Renal cortex interstitium (tissue), 11 donors: ENCODE data around the gene BRI3BP. TPM values are rescaled to one million over a fixed set of nuclear protein-coding genes. Genes with fewer than 3 reads are reported as not detected.
A peak's percentile ranks its signal among the peaks of the same experiment; 100 is the strongest.
"Not testable (repeated sequence)": the region's sequence is repeated elsewhere in the genome, so short reads cannot be mapped to it uniquely, and the experiment has no call there.

Source experiments
- DNase-seq, 11 donors: peaks; one replicate each; pipeline ENCODE4 v3.0.0-alpha.2; 2013; ENCODE audit warnings: low read depth in 9 of 11, low spot score in 4 of 11; ENCODE audit errors: extremely low read depth in 1 of 11
- polyA plus RNA-seq, 3 donors: library from polyadenylated mRNA; unstranded; fragments of 120-200 nt; gene quantifications; one replicate each; pipeline ENCODE4 v1.2.1, GENCODE V29; 2013; ENCODE audit not compliant: insufficient read length in 3 of 3

The BRI3BP gene
- polyA plus RNA-seq, 3 donors = 9.1 to 10.6 (median 10.3) TPM

- DNase-seq = no peak
These were observed 57.0 kb downstream of the BRI3BP start for GRCh38 chr12:125050446-125050845.

DNA sequence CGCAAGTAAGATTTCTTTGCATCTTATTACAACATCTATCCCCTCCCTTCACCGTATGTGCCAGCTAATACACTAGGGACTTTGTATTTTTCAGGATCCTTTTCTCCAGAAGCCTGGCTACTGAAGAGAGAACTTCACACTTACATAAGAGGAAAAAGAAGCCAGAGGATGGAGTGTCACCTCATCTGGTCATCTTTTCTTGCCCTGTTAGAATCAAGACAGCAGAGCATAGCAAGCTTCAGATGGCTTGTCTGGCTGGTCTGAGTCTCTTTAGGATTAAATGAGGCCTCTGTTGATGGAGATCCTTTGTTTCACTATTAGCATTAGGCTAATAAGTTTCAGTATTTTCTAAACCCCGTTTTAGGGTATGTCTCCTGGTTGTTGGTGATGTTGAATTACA, 57.4 kb downstream of the BRI3BP start:
- DNase-seq = no peak

DNA sequence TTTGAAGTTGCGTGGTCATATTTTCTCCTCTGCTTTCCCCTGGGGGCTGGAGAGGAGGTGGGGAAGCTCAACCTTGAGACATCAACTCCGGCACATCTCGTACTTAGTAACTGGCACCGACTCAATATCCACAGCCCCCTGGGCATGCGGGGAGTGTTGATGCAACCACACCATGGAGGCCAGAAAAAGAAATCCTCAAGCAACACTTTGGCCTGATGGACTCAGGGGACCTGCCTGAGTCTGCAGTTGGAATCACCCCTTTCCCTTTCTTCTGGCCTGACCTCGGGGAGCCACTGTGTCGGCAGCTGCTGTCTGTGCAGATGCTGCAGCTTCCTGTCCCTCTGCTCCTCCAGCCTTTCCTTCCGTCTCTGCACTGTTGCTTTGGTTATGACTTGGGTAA, 60.4 kb downstream of the BRI3BP start:
- no peak for DNase-seq

- no peak for DNase-seq
These were observed 62.1 kb downstream of the BRI3BP start for GRCh38 chr12:125055591-125055990.

DNA sequence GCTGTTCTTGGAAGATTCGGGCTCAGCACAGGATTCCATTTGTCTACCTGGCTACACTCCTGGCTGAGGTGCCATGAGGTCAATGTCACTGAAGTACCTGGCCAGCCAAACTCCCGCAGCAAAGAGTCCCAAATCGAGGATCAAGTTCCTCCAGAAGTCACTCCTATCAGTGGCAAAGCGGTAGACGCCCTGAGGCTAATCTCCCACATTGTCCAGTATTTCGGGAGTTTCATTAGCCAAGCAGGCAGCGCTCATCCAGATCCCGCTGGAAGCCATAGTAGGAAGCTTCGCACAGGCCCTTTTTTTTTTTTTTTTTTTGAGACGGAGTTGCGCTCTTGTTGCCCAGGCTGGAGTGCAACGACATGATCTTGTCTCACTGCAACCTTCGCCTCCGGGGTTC, 62.9 kb downstream of the BRI3BP start:
- no peak for DNase-seq

DNA sequence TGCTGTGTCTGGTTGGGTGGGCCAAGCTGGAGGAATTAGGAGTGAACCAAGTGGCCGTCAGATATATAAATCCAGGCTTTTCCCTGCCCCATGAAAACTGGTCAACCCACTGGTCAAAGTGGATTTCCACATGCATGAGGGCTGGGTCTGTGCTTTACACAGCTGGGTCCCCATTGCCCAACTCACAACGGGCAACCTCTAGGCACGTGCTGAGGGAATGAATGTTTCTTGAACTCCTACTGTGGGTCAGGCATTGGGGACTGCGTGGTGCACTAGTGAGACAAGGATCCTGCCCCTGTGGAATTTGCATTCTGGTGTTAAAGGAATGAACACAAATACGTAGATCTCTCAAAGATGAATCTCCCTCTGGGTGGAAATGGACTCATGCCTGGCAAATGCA, 64.3 kb downstream of the BRI3BP start:
- DNase-seq = no peak

- no peak for DNase-seq
These were observed 67.8 kb downstream of the BRI3BP start for GRCh38 chr12:125061229-125061628.

DNA sequence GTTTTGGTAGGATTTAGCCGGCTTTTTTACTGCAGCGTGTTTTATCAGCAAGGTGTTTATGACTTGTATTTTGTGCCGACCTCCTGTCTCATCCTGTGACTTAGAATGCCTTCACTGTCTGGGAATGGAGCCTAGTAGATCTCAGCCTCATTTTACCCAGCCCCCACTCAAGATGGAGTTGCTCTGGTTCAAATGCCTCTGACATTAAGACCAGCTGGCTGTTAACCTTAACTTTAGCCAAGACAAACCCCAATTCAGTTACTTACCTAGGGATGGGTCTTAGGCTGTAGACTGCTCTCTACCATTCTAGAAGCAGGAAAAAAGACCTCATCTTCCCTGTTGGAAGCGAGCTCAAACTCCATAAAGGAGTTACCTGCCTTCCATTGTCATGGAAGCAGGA, 70.1 kb downstream of the BRI3BP start:
- not testable (repeated sequence) for DNase-seq

DNA sequence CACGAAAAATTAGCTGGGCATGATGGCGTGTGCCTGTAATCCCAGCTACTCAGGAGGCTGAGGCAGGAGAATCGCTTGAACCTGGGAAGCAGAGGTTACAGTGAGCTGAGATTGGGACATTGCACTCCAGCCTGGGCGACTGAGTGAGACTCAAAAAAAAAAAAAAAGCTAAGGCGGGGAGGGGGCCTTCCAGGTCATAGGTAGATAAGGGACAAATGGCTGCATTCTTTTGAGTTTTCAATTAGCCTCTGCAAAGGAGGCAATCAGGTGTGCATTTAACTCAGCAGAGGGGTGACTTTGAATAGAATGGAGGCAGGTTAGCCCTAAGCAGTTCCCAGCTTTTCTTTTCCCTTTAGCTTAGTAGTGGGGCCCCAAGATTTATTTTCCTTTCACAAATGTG, 71.0 kb downstream of the BRI3BP start:
- no peak for DNase-seq

DNA sequence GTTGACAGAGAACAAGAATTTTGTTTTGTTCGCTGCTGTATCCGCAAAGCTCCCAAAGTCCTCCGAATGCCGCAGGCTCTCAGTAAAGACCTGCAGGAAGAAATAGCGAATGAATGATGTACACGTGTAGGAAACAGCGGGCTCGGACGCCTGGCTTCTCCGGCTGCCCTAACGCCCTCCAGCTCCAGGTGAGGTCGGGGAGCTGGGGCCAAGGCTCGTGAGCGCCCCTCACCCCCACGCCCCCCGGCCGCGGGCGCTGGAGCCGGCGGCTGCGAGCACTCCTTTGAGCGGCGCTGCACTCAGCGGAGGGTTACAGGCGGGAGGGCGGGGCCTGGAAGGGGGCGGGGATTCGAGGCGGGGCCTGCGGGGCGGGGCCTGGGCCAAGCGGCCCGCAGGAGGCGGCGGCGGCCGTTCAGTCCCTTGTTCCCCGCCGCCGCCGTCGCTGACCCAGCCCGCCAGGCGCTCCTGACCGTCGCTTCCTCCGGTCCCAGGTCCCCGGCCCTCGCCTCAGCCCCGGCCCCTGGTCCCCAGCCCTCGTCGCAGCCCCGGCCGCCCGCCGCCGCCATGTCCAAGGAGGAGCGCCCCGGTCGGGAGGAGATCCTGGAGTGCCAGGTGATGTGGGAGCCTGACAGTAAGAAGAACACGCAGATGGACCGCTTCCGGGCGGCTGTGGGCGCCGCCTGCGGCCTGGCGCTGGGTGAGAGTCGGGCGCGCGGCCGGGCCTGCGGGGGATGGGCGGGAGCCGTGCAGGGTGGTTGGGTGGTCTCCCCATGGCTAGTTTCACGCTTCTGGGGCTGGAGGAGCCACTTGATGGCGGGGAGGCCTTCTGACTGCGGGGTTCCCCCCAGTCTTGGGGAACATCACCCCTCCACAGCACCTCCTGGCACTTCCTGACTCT, 71.8 kb downstream of the BRI3BP start, which contains the start of gene AACS:
TSS of gene AACS (plus strand) at position 415 of the 898 bp plus-strand sequence. CDS start at position 565, 150 bp downstream.
- peak; percentile 44 to 76 (median 66) for DNase-seq

GRCh38 chr12:125065919-125066570, 72.6 kb downstream of the BRI3BP start:
- no peak for DNase-seq

DNA sequence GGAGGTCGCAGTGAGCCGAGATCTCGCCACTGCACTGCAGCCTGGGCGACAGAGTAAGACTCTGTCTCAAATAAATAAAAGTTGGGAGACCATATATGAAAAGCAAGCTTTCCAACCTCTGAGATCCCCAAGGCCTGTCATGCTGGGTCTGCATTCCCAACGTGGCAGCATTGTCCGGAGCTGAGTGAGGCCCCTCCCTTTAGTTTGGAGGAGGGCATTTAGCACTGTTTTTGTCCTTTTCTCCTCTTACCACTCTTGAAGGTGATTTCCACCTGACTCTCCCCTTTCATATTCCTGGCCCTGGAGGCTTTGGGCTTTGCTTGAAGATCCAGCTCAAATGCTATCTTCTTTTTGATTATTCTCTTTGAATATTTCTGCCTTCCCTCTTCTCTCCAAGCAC, 74.9 kb downstream of the BRI3BP start:
- DNase-seq = no peak

DNA sequence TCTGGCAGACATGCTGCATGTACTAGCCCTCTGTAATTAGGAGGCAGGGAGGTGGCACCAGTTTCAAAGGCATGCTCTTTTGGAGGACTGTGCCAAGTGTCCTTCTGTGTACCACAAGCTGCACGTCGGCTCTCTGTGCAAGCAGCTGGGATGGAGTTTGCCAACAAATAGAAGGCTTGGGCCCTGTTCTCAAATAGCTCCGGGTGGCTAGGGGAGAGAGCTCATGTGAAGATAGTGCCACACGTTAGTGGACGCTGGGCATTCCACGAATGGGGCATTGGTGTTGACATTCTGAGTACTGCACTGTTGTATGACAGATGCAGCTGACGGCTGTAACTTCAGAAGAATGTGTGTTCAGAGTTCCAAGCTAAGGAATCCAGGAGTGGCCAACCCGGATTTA, 76.2 kb downstream of the BRI3BP start:
- no peak for DNase-seq

DNA sequence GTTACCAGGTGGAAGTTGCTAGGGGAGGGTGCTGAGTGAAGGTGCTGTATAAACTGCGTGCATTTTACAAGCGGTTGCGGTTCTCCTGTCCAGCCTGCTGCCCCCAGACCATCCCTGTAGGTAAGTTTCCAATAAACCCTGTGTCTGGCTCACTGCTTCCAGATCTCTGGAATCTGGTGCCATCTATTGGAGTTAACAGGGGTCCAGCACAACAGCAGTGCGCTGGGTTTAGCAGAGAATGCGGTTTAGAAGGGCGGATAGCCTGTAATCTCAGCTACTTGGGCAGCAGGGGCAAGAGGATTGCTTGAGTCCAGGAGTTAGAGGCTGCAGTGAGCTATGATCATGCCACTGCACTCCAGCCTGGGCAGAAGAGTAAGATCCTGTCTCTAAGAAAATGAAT, 76.7 kb downstream of the BRI3BP start:
- no peak for DNase-seq

DNA sequence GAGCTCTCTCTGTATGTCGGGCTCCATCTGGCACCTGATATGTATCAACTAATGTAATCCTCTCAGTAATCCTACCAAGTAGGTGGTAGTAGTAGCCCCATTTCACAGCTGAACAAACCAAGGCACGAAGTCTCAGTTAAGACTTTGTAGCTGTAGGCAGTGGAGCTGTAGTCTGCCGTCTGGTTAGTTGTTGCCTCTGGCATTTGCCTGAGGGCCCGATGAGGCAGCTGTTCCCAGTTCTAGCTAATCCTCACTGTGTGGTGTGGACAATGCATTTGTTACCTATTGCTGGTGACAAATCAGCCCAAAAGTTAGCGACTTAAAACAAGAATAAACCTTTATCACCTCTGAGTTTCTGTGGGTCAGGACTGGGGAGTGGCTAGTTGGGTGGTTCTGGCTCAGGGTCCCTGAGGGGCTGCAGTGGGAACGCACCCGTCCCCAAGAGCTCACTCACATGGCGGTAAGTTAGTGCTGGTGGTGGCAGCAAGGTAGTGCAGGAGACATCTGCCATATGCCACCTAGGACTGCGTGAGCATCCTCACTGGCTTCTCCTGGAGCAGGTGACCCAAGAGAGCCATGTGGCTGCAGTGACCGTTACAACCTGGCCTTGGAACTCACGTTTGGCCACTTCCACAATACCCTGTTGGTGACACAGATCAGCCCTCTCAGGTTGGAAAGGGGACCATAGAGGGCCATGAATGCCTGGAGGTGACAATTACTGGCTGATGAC, 77.4 kb downstream of the BRI3BP start:
- DNase-seq = no peak

DNA sequence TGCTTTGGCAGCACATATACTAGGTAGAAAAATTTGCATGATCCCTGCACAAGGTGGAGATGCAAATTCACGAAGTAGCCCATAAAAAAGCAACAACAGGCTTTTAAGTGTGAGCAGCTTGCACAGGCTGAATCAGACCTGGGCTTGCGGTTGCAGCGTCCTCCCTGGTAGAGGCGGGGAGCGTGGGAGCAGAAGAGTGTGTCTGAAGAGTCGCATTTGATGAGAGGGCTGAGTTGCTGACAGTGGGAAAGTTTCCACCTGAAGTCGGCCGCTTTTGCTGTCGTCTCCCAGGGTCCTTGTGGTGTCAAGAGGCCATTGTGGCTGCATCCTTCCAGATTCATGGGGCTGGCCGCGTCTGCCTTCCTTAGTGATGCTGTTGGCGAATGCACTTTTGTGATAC, 78.0 kb downstream of the BRI3BP start:
- DNase-seq = no peak

DNA sequence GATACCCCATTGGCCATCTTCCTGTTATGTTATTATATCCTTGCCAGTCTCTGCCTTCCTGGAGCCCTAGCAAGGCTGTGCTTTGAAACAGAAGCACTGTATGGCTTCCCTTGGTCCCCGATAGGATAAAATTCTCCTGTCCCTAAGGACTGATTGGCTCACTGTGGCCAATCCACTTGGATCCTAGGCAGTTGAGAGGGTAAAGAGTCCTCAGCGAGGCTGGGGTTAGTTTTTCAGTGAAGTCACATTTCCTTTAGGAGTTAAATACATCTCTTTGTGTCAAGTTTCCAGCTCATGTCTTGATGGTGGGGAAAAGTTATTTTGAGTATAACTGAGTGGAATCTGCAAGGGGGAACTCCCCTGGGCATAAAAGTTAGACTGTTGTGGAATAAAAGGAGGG, 79.1 kb downstream of the BRI3BP start:
- no peak for DNase-seq

- not testable (repeated sequence) for DNase-seq
These were observed 80.8 kb downstream of the BRI3BP start for GRCh38 chr12:125074294-125074693.

- no peak for DNase-seq
These were observed 82.7 kb downstream of the BRI3BP start for GRCh38 chr12:125076103-125076502.

- no peak for DNase-seq
These were observed 85.6 kb downstream of the BRI3BP start for GRCh38 chr12:125079084-125079483.
